HCT116 (cell line): ENCODE data around the gene TBC1D14. TPM values are rescaled to one million over a fixed set of nuclear protein-coding genes. Genes with fewer than 3 reads are reported as not detected.

Experiments
- ATAC-seq: fragments of 200-7000 bp; cut with Tn5 transposase; 2 replicates; pipeline ENCODE4 v1.9.1; 2020; ENCODE audit warnings: mild to moderate bottlenecking, moderate library complexity
- BruUV-seq: library from RNA; stranded (reverse); fragments of 400-500 nt; replicated peaks from 2 replicates; lab custom pipeline; 2021; lab: Mats Ljungman, UMichigan
- CTCF ChIA-PET: fragments of 300-600 bp; sonication (Branson Sonifier 250); formaldehyde crosslinking; loops from one replicate; lab custom pipeline; 2021; ENCODE audit warnings: antibody characterized with exemption; lab: Charles Lee
- POLR2A ChIA-PET: fragments of 300-600, 350-600 bp; sonication (Branson Sonifier 250); formaldehyde crosslinking; loops from one replicate; lab custom pipeline; 2021; ENCODE audit warnings: antibody characterized with exemption; lab: Charles Lee
- RAD21 ChIA-PET, 2 experiments: fragments of 300-600 bp; sonication (Branson Sonifier 250); formaldehyde crosslinking; loops; one replicate each; lab custom pipeline; 2023; ENCODE audit warnings: low total read pairs in 2 of 2; ENCODE audit not compliant: uncharacterized antibody in 2 of 2, unreplicated experiment in 2 of 2, low non-redundant PET in 1 of 2; lab: Charles Lee
- DNase-seq: peaks from one replicate; pipeline ENCODE4 v3.0.0-alpha.2; 2010; ENCODE audit warnings: low read depth, low spot score
- H2AFZ ChIP-seq: fragments of 200-600 bp; shearing (Covaris generic), sonication (generic); 2 replicates; pipeline ENCODE4 v1.6.1; 2017; ENCODE audit warnings: low read depth, mixed run types, mixed read lengths, antibody characterized with exemption, low read length; ENCODE audit not compliant: poor library complexity, severe bottlenecking
- H3K27ac ChIP-seq: 2 replicates; pipeline ENCODE4 v1.5.1; 2012; ENCODE audit warnings: low read depth, low read length
- H3K27me3 ChIP-seq: fragments of 200-600 bp; sonication (generic); 2 replicates; pipeline ENCODE4 v1.6.1; 2016; ENCODE audit warnings: mixed run types, low read length, mixed read lengths; ENCODE audit not compliant: insufficient read depth
- H3K36me3 ChIP-seq, 2 experiments: fragments of 200-500 bp in 1 of 2; fragments of 200-600 bp in 1 of 2; sonication (Bioruptor generic) in 1 of 2; sonication (generic) in 1 of 2; 2 replicates each; pipeline versions ENCODE4 v1.5.1 to v1.6.1; 2014 to 2016; ENCODE audit warnings: low read length in 2 of 2, inconsistent platforms in 1 of 2, mixed read lengths in 1 of 2, mixed run types in 1 of 2; ENCODE audit not compliant: insufficient read depth in 2 of 2, control insufficient read depth in 1 of 2
- H3K4me1 ChIP-seq, 2 experiments: fragments of 200-600 bp in 1 of 2; sonication (generic) in 1 of 2; 2 replicates each; pipeline versions ENCODE4 v1.5.1 to v1.6.1; 2012 to 2017; ENCODE audit warnings: low read length in 2 of 2, inconsistent platforms in 1 of 2, mild to moderate bottlenecking in 1 of 2, mixed read lengths in 1 of 2, mixed run types in 1 of 2, moderate library complexity in 1 of 2; ENCODE audit not compliant: insufficient read depth in 2 of 2, control insufficient read depth in 1 of 2
- H3K4me2 ChIP-seq: fragments of 200-600 bp; sonication (generic); 2 replicates; pipeline ENCODE4 v1.6.1; 2017; ENCODE audit warnings: mixed run types, low read length, mixed read lengths
- H3K4me3 ChIP-seq, 2 experiments: fragments of 200-600 bp in 1 of 2; sonication (generic) in 1 of 2; replicated peaks in 1 of 2; 2 replicates each; pipeline ENCODE4 v1.5.1; 2011 to 2016; ENCODE audit warnings: low read length in 2 of 2, control low read depth in 1 of 2, low read depth in 1 of 2, mild to moderate bottlenecking in 1 of 2, mixed read lengths in 1 of 2, mixed run types in 1 of 2
- H3K79me2 ChIP-seq: fragments of 200-600 bp; sonication (generic); 2 replicates; pipeline ENCODE4 v1.6.1; 2017; ENCODE audit warnings: mild to moderate bottlenecking, mixed run types, low read length, moderate library complexity, mixed read lengths; ENCODE audit not compliant: insufficient read depth
- H3K9ac ChIP-seq: fragments of 200-600 bp; sonication (generic); 2 replicates; pipeline ENCODE4 v1.6.1; 2016; ENCODE audit warnings: low read length, mixed read lengths
- H3K9me2 ChIP-seq: fragments of 200-600 bp; sonication (generic), shearing (Covaris generic); 2 replicates; pipeline ENCODE4 v1.6.1; 2017; ENCODE audit warnings: mixed run types, mild to moderate bottlenecking, moderate library complexity; ENCODE audit not compliant: insufficient read depth
- H3K9me3 ChIP-seq, 2 experiments: fragments of 200-500 bp in 1 of 2; fragments of 200-600 bp in 1 of 2; sonication (Bioruptor generic) in 1 of 2; sonication (generic) in 1 of 2; 2 replicates each; pipeline ENCODE4 v1.6.1; 2014 to 2017; ENCODE audit warnings: low read length in 2 of 2, mixed read lengths in 2 of 2, inconsistent platforms in 1 of 2, low read depth in 1 of 2, mild to moderate bottlenecking in 1 of 2, mixed run types in 1 of 2, moderate library complexity in 1 of 2; ENCODE audit not compliant: control insufficient read depth in 1 of 2, insufficient read depth in 1 of 2
- H4K20me1 ChIP-seq: fragments of 200-600 bp; sonication (generic), shearing (Covaris generic); 2 replicates; pipeline ENCODE4 v1.6.1; 2017; ENCODE audit warnings: mixed run types, mild to moderate bottlenecking, moderate library complexity; ENCODE audit not compliant: insufficient read depth
- ATF3 ChIP-seq: IDR thresholded peaks from 2 replicates; pipeline ENCODE4 v1.6.1; 2012
- CBX3 ChIP-seq: IDR thresholded peaks from 2 replicates; pipeline ENCODE4 v1.6.1; 2012; ENCODE audit warnings: low read depth
- CEBPB ChIP-seq: IDR thresholded peaks from 2 replicates; pipeline ENCODE4 v1.6.1; 2012; ENCODE audit warnings: low read depth
- EGR1 ChIP-seq: IDR thresholded peaks from 2 replicates; pipeline ENCODE4 v1.6.1; 2012; ENCODE audit warnings: low read depth
- EZH2 ChIP-seq: fragments of 200-600 bp; sonication (generic); IDR thresholded peaks from 2 replicates; pipeline ENCODE4 v1.6.1; 2017; ENCODE audit warnings: antibody characterized with exemption, mixed run types
- FOSL1 ChIP-seq: IDR thresholded peaks from 2 replicates; pipeline ENCODE4 v1.6.1; 2012; ENCODE audit warnings: low read depth
- MAX ChIP-seq: IDR thresholded peaks from 2 replicates; pipeline ENCODE4 v1.6.1; 2012
- POLR2AphosphoS5 ChIP-seq: IDR thresholded peaks from 2 replicates; pipeline ENCODE4 v1.6.1; 2011; ENCODE audit warnings: mild to moderate bottlenecking, low read depth, low read length, moderate library complexity
- RAD21 ChIP-seq: IDR thresholded peaks from 2 replicates; pipeline ENCODE4 v1.6.1; 2012; ENCODE audit warnings: low read depth, mild to moderate bottlenecking
- SIN3A ChIP-seq: IDR thresholded peaks from 2 replicates; pipeline ENCODE4 v1.6.1; 2012; ENCODE audit warnings: low read depth
- SP1 ChIP-seq: IDR thresholded peaks from 2 replicates; pipeline ENCODE4 v1.6.1; 2012; ENCODE audit warnings: low read depth
- SRF ChIP-seq: IDR thresholded peaks from 2 replicates; pipeline ENCODE4 v1.6.1; 2012; ENCODE audit warnings: low read depth
- TCF7L2 ChIP-seq: IDR thresholded peaks from 2 replicates; pipeline ENCODE4 v1.7.0; 2011; ENCODE audit warnings: borderline replicate concordance, inconsistent platforms; ENCODE audit not compliant: insufficient read depth, insufficient read length; ENCODE audit errors: extremely low read depth
- ZBTB33 ChIP-seq: IDR thresholded peaks from 2 replicates; pipeline ENCODE4 v1.6.1; 2011; ENCODE audit warnings: mild to moderate bottlenecking, low read length, moderate library complexity; ENCODE audit not compliant: insufficient replicate concordance; ENCODE audit errors: extremely low read depth
- intact Hi-C: fragments of 100-400 bp; cut with micrococcal nuclease; formaldehyde crosslinking; loops from 2 replicates; pipeline ENCODE4 v1.10.0; 2022
- total RNA-seq: library from RNA; stranded (reverse); gene quantifications from one replicate; pipeline ENCODE4 v1.2.1, GENCODE V29; 2021; ENCODE audit not compliant: unreplicated experiment

The TBC1D14 gene
- total RNA-seq, 1 experiment from 2014 or later = 62.9 TPM

- H3K27ac ChIP-seq = no peak overlapping the region
- ATAC-seq (no peak), DNase-seq (no peak)
- H3K79me2 ChIP-seq = peaks cover 11% of the 10 kb centered on the region; the same call in 1 of the 2 replicates
- ChIA-PET POLR2A (no interaction called here), CTCF (no interaction called here), RAD21 (no interaction called here)
- no peak overlapping the region for H3K9ac ChIP-seq
- no peaks in the 10 kb centered on the region for H3K9me3 ChIP-seq
- BruUV-seq = no TSS peak
- no peak overlapping the region for H2AFZ ChIP-seq
- intact Hi-C loops = no loop called here
- H3K27me3 ChIP-seq = no peaks in the 10 kb centered on the region
- H3K4me3 ChIP-seq = no peak overlapping the region
- TF ChIP-seq ZBTB33 (no peak), FOSL1 (no peak), EZH2 (no peak), CBX3 (no peak), CEBPB (no peak), SP1 (no peak), MAX (no peak), EGR1 (no peak), POLR2AphosphoS5 (no peak), SIN3A (no peak), RAD21 (no peak), SRF (no peak), ATF3 (no peak), TCF7L2 (no peak)
- no peaks in the 10 kb centered on the region for H3K9me2 ChIP-seq
- peaks cover 8 to 13% of the 10 kb centered on the region in 2 experiments; a peak in 2 of 4 replicates for H3K36me3 ChIP-seq
- H4K20me1 ChIP-seq = no peaks in the 10 kb centered on the region
- H3K4me1 ChIP-seq = no peaks in the 10 kb centered on the region
- no peak overlapping the region for H3K4me2 ChIP-seq
Observed at GRCh38 chr4:7054106-7054880, 144.7 kb downstream of the TBC1D14 start.
